Testis (tissue), 2 donors: Measurements from ENCODE around the gene NLRP3.

ENCODE experiments used
- CTCF ChIP-seq, 3 experiments: fragments of 450-650 bp in 2 of 3; fragments of 200-600 bp in 1 of 3; sonication (generic) in 1 of 3; IDR thresholded peaks; one replicate each; pipeline ENCODE4 v1.5.1; 2016 to 2019; ENCODE audit warnings: antibody characterized with exemption in 3 of 3, mild to moderate bottlenecking in 2 of 3, moderate library complexity in 1 of 3
- POLR2A ChIP-seq: fragments of 450-650 bp; IDR thresholded peaks from one replicate; pipeline ENCODE4 v1.6.1; 2017; ENCODE audit warnings: antibody characterized with exemption, mild to moderate bottlenecking, moderate library complexity

DNA sequence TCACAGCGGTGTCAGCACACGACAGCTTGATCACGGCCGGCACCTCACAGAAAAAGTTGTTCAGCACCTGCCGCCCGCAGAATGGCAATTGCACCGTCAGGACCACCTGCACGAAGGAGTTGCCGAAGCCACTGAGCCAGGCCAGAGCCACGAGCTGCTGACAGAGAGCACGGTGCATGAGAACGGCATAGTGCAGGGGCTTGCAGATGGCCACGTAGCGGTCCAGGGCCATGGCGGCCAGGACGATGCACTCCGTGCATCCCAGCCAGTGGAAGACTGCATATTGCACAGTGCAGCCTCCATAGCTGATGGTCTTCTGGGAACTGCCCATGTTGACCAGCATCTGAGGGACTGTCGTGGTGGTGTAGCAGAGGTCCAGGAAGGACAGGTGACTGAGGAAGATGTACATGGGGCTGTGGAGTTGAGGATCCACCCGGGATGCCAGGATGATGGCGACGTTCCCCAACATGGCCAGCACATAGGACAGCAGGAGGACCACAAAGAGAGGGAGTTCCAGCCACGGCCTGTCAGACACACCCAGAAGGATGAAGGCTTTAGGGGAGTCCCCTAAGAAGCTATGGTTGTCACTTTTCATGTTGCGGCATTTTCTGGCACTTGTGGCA is 35.5 kb downstream of the NLRP3 start:
- TF ChIP-seq CTCF (IDR thresholded peaks at IDR 0.05) (no peak), POLR2A (no peak)
